Endothelial cell (in vitro differentiated cells): ENCODE data around the gene TSC22D1. TPM values are rescaled to one million over a fixed set of nuclear protein-coding genes. Genes with fewer than 3 reads are reported as not detected.

Experiments used
- DNase-seq: peaks from one replicate; pipeline ENCODE4 v3.0.0; 2021; ENCODE audit warnings: low spot score
- H3K27ac Mint-ChIP-seq: one replicate; pipeline ENCODE4 v1.8.0; 2021; ENCODE audit warnings: mixed read lengths, inconsistent platforms; ENCODE audit not compliant: unreplicated experiment
- H3K27me3 Mint-ChIP-seq: one replicate; pipeline ENCODE4 v1.8.0; 2021; ENCODE audit warnings: mild to moderate bottlenecking, moderate library complexity, mixed read lengths, inconsistent platforms; ENCODE audit not compliant: unreplicated experiment
- H3K36me3 Mint-ChIP-seq: one replicate; pipeline ENCODE4 v1.8.0; 2021; ENCODE audit warnings: mild to moderate bottlenecking, low read depth, mixed read lengths, inconsistent platforms; ENCODE audit not compliant: unreplicated experiment
- H3K4me1 Mint-ChIP-seq: one replicate; pipeline ENCODE4 v1.8.0; 2021; ENCODE audit warnings: mild to moderate bottlenecking, mixed read lengths, inconsistent platforms; ENCODE audit not compliant: unreplicated experiment
- H3K4me3 Mint-ChIP-seq: one replicate; pipeline ENCODE4 v1.8.0; 2021; ENCODE audit warnings: mild to moderate bottlenecking, mixed read lengths, inconsistent platforms; ENCODE audit not compliant: unreplicated experiment
- H3K9me3 Mint-ChIP-seq: one replicate; pipeline ENCODE4 v1.8.0; 2021; ENCODE audit warnings: mixed read lengths, inconsistent platforms; ENCODE audit not compliant: unreplicated experiment
- total RNA-seq: library from RNA; stranded (reverse); fragmentation: NEBNext Ultra II Directional; extraction: Animal tissue kit (Norgen Biotek cat#: 25700); gene quantifications from one replicate; pipeline ENCODE4 v1.2.1, GENCODE V29; 2021; ENCODE audit not compliant: unreplicated experiment
- TF ChIP-seq, protein P1 (sequence below): fragments of 200-600 bp; sonication (generic); IDR thresholded peaks from one replicate; pipeline ENCODE4 v1.5.0; 2021; ENCODE audit warnings: antibody characterized with exemption; ENCODE audit not compliant: unreplicated experiment

The TSC22D1 gene
- total RNA-seq, 1 donor from 2014 or later, result 73.0 TPM

DNA sequence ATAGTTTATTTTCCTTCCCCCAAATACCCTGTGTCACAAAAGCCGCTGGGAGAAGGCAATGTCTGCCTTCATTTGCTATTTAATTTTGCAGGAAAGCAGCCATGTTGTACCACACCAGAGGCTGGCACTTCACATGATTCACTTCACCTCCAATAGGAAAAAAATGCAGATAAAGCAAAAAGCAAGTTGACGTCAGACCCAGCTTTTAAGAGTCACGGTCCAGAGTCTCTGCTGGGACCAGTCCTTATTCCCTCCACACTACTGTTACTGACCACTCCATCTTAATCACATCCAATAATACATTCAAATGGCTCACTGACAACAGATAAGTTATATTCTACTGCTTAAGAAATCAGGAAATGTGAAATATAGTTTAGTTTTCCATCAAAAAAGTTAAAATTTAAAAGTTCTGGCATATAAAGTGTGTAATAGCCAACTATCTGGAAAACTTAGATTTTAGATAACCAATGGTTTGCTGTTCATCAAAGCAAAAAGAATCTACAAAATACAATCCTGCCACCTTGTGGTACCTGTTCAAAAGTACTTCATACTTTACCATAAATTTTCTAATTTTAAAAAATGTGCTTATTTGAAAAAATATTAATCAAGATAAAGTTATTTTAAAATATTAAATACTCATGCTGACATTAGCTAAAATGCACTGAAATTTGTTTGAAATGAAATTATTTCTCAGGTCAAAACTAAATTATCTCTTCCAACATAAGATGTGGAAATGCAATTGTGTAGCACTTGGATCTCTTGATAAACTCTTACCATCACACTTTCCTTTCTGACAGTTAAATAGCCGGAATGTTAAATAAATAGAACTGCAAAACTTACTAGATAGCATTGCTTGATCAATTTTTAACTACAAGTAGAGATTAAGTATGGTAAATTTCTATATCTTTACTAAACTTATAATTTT, 105.2 kb downstream of the TSC22D1 start:
- no peak overlapping the region for H3K27ac Mint-ChIP-seq
- TF ChIP-seq, protein P1, sequence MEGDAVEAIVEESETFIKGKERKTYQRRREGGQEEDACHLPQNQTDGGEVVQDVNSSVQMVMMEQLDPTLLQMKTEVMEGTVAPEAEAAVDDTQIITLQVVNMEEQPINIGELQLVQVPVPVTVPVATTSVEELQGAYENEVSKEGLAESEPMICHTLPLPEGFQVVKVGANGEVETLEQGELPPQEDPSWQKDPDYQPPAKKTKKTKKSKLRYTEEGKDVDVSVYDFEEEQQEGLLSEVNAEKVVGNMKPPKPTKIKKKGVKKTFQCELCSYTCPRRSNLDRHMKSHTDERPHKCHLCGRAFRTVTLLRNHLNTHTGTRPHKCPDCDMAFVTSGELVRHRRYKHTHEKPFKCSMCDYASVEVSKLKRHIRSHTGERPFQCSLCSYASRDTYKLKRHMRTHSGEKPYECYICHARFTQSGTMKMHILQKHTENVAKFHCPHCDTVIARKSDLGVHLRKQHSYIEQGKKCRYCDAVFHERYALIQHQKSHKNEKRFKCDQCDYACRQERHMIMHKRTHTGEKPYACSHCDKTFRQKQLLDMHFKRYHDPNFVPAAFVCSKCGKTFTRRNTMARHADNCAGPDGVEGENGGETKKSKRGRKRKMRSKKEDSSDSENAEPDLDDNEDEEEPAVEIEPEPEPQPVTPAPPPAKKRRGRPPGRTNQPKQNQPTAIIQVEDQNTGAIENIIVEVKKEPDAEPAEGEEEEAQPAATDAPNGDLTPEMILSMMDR, result peak; percentile 82
- H3K4me3 Mint-ChIP-seq, result no peak overlapping the region
- no peak for DNase-seq
- no peaks in the 10 kb centered on the region for H3K9me3 Mint-ChIP-seq
- peaks cover 25% of the 10 kb centered on the region for H3K4me1 Mint-ChIP-seq
- no peaks in the 10 kb centered on the region for H3K36me3 Mint-ChIP-seq
- peaks cover 2% of the 10 kb centered on the region for H3K27me3 Mint-ChIP-seq

DNA sequence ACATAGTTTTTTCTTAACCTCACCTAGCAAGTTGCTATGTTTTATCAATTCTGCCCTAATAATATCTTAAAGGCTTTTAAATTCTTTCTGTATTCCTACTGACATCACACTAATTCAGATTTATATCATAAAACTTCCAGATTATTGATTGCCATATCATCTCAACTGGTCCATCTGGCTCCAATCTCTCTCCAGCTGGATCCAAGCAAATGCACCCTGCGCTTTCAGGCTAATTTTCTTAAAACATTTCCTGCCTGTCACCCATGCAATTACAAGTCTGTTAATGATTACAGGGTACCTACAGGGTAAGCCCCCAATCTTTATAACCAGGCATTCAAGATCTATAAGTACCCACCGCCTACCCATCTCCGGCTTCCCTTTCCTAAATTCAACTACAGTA, 107.3 kb downstream of the TSC22D1 start:
- Mint-ChIP-seq H3K36me3 (no peaks in the 10 kb centered on the region), H3K4me1 (peaks cover 10% of the 10 kb centered on the region), H3K27ac (no peak overlapping the region), H3K9me3 (no peaks in the 10 kb centered on the region), H3K4me3 (no peak overlapping the region), H3K27me3 (peaks cover 2% of the 10 kb centered on the region)
- TF ChIP-seq, protein P1, result no peak
- DNase-seq, result no peak

DNA sequence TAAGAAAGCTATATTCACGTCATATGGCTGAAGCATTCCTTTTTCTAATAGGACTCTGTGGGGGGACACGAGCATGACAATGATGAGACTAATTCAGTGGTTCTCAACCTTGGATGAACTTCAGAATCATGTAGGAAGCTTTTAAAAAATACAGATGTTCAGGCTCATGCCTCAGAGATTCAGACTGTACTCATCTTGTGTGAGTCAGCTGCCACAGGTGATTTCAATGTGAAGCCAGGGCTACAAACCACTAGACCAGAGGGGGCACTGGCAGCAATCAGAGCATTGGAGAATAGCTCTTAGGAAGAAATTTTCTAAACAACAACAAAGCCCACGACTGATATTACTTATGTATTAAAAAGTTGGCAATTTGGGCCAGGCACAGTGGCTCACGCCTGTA, 110.8 kb downstream of the TSC22D1 start:
- Mint-ChIP-seq H3K27me3 (peaks cover 3% of the 10 kb centered on the region), H3K9me3 (no peaks in the 10 kb centered on the region), H3K27ac (no peak overlapping the region), H3K4me1 (peaks cover 14% of the 10 kb centered on the region), H3K4me3 (no peak overlapping the region), H3K36me3 (no peaks in the 10 kb centered on the region)
- no peak for DNase-seq
- TF ChIP-seq, protein P1, result no peak

DNA sequence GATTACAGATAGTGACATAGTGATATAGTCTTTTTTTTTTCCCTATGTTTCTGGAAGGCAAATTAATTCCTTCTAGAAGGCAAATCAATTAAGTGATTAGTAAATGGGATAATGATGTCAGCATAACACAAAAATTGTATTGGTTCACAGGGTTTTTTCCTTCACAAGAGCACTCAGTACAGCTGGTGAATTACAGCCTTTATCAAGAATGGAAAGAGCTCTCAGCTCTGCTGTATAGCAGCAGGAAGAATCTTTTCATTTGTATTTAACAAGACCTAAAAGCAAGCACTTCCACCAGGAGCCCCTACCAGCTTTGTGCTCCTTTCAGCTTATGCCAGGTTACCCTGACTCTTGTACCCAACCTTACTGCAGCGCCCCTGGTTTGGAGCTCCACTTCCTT, 111.7 kb downstream of the TSC22D1 start:
- Mint-ChIP-seq H3K27ac (no peak overlapping the region), H3K9me3 (no peaks in the 10 kb centered on the region), H3K36me3 (no peaks in the 10 kb centered on the region), H3K27me3 (peaks cover 3% of the 10 kb centered on the region), H3K4me1 (peaks cover 15% of the 10 kb centered on the region), H3K4me3 (no peak overlapping the region)
- TF ChIP-seq, protein P1, result no peak
- no peak for DNase-seq

DNA sequence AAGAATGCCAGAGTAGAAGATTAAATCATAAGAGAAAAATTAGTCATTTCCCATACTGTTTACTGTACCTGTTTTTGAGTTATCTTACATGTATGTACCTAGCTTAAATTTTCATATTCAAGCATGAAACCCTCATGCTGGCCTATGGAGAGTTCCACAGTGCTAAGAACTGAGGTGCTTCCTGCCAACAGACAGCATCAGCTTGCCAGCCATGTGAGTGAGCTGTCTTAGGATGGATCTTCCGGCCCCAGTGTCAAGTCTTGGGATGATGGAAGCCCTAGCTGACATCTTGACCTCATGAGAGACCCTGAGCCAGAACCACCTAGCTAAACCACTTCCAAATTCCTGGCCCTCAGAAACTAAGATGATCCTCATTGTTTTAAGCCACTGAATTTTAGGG, 112.4 kb downstream of the TSC22D1 start:
- Mint-ChIP-seq H3K4me3 (no peak overlapping the region), H3K27me3 (peaks cover 3% of the 10 kb centered on the region), H3K9me3 (no peaks in the 10 kb centered on the region), H3K27ac (no peak overlapping the region), H3K4me1 (peaks cover 15% of the 10 kb centered on the region), H3K36me3 (no peaks in the 10 kb centered on the region)
- TF ChIP-seq, protein P1, result no peak
- DNase-seq, result no peak
